COLO668 (cell line): ENCODE measurements around the gene KLF1.
A peak's percentile ranks its signal among the peaks of the same experiment; 100 is the strongest.
"Not testable (repeated sequence)": the region's sequence is repeated elsewhere in the genome, so short reads cannot be mapped to it uniquely, and the experiment has no call there.

Experiments
- DNase-seq: peaks from one replicate; lab custom pipeline; 2025; ENCODE audit not compliant: unreplicated experiment; lab: John Stamatoyannopoulos, UW

KLF1 gene

DNA sequence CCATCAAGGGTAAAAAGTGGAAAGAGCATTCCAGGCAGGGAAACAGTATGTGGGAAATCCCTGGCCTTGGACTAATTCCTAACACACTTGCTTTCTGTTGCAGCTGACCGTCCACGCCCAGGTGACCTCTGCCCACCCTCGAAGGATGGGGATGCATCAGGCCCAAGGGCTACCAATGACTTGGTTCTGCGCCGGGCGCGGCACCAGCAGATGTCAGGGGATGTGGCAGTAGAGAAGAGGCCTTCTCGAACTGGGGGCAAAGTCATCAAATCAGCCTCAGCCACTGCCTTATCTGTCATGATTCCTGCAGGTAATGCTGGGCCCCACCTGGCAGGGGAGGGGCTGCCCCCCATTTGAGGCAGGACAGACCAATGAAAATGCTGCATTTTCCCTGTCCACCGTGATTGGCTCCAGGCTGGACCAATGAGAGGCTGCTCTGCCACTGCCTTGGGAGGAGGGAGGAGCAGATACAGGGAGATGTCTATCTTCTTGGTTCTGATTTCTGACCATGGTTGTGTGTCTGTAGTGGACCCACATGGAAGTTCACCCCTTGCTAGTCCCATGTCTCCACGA is 18.4 kb downstream of the KLF1 start:
- DNase-seq: peak; percentile 10

DNA sequence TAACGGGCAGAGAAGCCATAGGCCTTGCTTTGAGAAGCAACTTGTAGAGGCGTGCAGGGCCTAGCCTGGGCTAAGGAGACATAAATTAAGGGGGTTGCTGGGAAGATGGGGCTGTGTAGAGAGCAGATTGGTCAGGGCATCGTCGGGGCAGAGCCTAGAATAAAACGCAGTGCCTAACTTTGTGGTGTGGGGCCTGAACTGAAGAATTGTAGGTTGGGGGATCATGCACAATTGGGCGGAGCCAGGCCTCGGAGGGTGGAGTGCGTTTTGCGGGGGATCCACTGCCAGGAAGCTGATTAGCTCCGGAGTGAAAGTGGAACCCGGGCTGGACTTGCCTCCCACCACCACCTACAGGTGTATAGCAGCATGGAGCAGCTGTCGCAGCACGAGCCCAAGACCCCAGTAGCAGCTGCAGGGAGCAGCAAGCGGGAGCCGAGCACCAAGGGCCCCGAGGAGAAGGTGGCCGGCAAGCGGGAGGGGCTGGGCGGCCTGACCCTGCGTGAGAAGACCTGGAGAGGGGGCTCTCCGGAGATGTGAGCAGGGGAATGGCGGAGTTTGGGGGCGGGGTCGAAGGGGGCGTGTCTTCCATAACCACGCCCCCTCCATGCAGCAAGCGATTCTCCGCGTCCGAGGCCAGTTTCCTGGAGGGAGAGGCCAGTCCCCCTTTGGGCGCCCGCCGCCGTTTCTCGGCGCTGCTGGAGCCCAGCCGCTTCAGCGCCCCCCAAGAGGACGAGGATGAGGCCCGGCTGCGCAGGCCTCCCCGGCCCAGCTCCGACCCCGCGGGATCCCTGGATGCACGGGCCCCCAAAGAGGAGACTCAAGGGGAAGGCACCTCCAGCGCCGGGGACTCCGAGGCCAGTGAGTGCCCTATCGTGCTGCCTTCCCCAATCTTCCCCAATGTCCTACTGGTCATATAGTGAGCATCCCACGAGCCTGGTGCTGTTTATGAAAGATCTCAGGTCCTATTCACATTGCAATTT is 19.6 kb downstream of the KLF1 start:
- peak; percentile 82 for DNase-seq

GRCh38 chr19:12866416-12867119 is 20.4 kb downstream of the KLF1 start:
- peak; percentile 18 for DNase-seq

- DNase-seq: no peak
Measured at GRCh38 chr19:12865746-12866415, 21.1 kb downstream of the KLF1 start.

DNA sequence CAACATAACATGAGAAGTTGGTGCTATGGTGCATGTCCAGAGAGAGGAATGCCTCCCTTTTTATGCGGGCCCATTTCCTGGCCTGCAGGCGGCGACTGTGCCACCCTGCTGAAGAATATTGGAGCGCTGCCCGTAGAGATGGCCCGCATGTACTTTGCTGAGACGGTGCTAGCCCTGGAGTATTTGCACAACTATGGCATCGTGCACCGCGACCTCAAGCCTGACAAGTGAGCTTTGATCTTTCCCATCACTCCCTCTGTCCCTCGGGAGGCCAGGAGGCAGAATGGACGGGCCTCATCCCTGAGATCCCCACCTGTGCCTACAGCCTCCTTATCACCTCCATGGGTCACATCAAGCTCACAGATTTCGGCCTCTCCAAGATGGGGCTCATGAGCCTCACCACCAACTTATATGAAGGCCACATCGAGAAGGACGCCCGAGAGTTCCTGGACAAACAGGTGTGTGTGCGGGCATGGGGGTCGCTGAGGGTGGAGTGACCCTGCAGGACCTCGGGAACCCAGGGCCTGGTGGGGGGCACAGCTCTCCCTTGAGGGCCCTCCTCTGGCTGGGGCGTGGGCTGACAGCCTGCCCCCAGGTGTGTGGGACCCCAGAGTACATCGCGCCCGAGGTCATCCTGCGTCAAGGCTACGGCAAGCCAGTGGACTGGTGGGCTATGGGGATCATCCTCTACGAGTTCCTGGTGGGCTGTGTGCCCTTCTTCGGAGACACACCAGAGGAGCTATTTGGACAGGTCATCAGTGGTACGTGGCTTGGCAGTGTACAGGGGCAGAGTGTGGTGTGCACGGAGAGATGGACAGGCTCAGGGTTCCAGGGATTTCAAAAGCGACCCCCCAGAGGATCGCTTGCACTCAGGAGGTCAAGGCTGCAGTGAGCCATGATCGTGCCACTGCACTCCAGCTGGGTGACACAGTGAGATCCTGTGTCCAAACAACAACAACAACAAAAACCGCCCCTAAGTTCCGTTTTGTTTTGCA is 22.0 kb downstream of the KLF1 start:
- DNase-seq: peak; percentile 41

GRCh38 chr19:12864143-12864542 is 22.9 kb downstream of the KLF1 start:
- no peak for DNase-seq

- no peak for DNase-seq
Measured at GRCh38 chr19:12859546-12859945, 27.5 kb downstream of the KLF1 start.

DNA sequence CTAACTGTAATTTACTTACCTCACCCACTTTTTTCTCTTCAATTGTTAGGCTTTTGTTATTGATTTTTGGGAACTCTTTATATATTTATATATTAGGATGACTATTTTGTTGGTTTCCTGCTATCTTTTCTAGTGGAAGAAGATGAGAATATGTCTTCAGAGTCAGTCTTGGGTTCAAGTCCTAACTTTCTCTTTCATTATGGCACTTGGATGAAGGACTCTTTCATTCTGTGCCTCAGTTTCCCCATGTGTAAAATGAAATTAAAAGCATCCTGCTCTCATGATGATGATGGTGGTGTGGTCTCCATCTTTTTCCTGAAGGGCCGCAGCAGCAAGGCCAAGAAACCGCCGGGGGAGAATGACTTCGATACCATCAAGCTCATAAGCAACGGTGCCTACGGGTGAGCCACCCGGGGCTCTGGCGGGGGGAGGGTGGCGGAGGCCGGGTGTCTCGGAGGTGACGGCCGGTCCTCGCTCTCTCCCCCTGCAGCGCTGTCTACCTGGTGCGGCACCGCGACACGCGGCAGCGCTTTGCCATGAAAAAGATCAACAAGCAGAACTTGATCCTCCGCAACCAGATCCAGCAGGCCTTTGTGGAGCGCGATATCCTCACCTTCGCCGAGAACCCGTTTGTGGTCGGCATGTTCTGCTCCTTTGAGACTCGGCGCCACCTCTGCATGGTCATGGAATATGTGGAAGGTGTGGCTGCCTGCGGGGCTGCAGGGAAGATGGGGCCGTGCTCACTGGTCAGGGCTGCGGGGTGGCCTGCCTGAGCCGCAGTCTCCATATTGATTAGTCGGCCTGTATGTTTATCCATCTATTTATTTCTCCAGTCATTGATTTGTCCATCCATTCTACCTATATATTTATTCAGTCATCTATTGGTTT is 28.7 kb downstream of the KLF1 start:
- DNase-seq: no peak

DNA sequence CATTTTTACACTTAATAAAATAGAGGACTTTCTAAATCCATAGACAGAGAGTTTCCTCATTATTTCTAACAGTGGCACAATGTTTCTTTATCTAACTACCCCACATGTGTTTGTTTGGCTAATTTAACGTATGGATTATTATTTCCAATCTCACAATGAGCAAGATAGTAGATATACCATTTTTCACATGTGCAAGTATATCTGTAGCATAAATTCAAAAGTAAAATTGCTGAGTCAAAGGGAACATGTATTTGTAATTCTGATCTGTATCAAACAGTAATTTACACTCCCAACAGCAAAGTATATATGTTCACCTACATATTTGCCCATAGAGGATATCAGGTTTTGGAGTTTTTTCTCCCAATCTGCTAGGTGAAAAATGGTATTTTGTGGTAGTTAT is 30.3 kb downstream of the KLF1 start:
- DNase-seq: no peak

GRCh38 chr19:12847159-12848139 is 39.6 kb downstream of the KLF1 start:
- DNase-seq: peak; percentile 83

GRCh38 chr19:12846613-12847012 is 40.4 kb downstream of the KLF1 start:
- DNase-seq: not testable (repeated sequence)

- no peak for DNase-seq
Measured at GRCh38 chr19:12843999-12844732, 42.8 kb downstream of the KLF1 start.

DNA sequence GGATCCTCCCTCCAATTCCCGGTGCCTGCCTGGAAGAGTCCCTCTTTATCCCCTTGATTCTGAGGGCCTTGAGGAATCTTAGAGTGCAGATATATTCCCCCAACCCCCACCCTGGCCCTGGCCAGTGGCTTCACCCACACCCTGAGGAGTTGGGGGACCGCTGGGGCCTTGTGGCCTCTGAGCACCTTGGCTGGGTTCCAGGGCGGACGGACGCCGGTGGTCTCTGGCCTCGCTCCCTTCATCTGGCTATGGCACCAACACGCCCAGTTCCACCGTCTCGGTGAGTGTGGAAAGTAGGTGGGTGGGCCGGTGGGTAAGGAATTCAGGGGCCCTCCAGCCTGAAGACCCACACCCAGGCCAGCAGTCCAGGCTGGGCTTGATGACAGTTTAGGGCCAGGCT is 43.7 kb downstream of the KLF1 start:
- no peak for DNase-seq

DNA sequence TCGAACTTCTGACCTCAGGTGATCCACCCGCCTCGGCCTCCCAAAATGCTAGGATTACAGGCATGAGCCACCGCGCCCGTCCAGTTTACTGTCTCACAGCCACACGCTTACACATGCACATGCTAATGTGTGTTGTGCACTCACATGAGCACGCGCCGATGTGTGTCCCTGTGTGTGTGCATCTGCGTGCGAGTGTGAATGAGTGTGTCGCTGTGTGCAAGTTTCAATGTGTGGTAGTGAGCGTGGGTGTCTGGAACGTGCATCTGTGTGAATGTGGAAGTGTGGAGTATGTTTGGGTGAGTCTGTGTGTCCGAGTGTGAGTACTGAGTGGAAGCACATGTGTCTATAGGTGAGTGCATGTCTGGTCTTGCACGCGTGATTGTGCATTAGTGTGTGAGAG is 44.5 kb downstream of the KLF1 start:
- no peak for DNase-seq

- no peak for DNase-seq
Measured at GRCh38 chr19:12841094-12841493, 45.9 kb downstream of the KLF1 start.

GRCh38 chr19:12840091-12841079 is 46.6 kb downstream of the KLF1 start:
- DNase-seq: peak; percentile 62
